ENCODE measurements around the gene SMARCC2. TPM values are rescaled to one million over a fixed set of nuclear protein-coding genes. Genes with fewer than 3 reads are reported as not detected.

The SMARCC2 gene
- total RNA-seq, 4 donors from 2014 or later, result 104 to 139 (median 117) TPM

DNA sequence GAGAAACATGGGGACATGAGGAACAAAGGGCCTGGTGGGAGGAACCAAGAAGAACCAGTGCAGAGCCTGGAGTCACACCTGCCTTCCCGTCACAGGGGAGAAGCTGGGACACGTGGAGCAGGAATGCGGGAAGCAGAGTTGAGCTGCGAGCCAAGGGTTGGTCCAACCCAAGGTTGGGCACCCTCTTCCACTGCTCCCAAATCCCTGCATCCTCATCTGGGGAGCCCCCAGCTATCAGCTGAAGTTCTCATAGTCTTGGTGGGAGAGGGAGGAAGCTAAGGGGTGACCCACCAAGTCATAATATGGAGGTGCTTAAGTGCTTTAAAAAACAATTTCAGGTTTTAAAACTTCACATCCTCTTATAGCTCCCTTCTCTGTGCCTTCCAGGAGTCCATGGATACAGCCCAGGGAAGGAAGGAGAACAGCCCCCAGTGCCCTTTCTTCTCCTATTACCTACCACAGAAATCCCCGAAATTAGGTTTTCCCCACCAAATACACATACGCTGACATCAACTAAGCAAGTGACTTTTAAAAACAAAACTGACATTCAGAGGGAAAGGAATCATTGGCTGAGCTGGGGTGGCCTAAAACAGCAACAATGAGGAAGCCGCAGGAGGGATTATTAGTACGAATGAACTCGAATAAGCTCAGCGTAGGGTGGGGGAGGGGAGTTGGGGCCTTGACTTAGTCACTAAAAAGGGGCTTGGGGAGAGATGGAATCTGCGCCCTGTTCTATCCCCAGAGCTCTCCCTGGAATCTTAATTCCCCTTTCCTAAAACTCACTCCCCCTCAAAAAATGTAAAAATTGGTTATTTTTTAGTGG is 26.6 kb downstream of the SMARCC2 start:
- 48 to 49% methylated on average over 11 of the region's 11 CpGs for WGBS, 2 donors
- Histone ChIP-seq H3K9me3 (no peaks in the 10 kb centered on the region), H3K4me3 (no peak overlapping the region), H3K27ac (peak overlapping the region in 2 of 4 donors; percentile 27 to 30), H3K4me1 (peaks cover 0 to 32% (median 28%) of the 10 kb centered on the region in 4 donors), H3K36me3 (peaks cover 0 to 83% (median 36%) of the 10 kb centered on the region in 3 donors), H3K27me3 (no peaks in the 10 kb centered on the region)
- no peak for DNase-seq (ENCODE audit: low spot score in 2 of 2)
- peak in 1 of 2 donors; percentile 43 for TF ChIP-seq EP300 (IDR thresholded peaks at IDR 0.05)
- TF ChIP-seq, protein P1, sequence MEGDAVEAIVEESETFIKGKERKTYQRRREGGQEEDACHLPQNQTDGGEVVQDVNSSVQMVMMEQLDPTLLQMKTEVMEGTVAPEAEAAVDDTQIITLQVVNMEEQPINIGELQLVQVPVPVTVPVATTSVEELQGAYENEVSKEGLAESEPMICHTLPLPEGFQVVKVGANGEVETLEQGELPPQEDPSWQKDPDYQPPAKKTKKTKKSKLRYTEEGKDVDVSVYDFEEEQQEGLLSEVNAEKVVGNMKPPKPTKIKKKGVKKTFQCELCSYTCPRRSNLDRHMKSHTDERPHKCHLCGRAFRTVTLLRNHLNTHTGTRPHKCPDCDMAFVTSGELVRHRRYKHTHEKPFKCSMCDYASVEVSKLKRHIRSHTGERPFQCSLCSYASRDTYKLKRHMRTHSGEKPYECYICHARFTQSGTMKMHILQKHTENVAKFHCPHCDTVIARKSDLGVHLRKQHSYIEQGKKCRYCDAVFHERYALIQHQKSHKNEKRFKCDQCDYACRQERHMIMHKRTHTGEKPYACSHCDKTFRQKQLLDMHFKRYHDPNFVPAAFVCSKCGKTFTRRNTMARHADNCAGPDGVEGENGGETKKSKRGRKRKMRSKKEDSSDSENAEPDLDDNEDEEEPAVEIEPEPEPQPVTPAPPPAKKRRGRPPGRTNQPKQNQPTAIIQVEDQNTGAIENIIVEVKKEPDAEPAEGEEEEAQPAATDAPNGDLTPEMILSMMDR (IDR thresholded peaks at IDR 0.05), result no peak

DNA sequence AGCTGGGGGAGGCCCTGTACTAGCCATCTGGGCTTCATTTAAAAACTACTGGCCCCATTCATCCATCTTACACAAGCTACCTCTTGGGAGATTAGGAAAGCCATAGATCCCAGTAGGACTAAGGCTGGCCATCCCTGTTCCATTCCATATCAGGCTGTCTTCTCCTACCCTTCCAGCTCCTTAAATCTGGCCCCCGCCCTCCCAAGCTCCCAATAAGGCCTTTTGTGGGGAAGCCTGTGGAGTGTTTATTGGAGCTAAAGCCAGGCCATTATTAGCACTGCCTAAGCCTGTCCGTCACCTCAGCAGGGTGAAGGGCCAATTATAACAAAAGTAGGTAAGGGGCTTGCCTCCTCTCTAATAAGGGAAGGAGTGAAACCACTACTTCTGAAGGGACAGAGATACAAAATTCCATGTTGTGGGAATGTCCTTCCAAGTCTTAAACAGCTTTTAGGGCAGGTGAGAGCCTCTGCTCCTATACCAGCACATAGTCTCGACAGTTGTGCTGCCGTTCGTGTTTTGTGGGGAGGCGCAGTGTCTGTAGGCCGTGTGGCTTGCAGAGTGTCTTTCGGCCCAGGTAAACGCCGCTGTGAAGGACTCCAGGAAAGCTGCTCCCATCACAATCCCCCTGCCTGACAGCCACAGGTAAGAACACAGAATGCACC is 27.5 kb downstream of the SMARCC2 start:
- Histone ChIP-seq H3K4me3 (peak overlapping the region in 1 of 4 donors; percentile 84), H3K27me3 (no peaks in the 10 kb centered on the region), H3K4me1 (peaks cover 0 to 39% (median 31%) of the 10 kb centered on the region in 4 donors), H3K9me3 (no peaks in the 10 kb centered on the region), H3K36me3 (peaks cover 0 to 75% (median 29%) of the 10 kb centered on the region in 3 donors), H3K27ac (peak overlapping the region in 3 of 4 donors; percentile 96 to 98 (median 97))
- TF ChIP-seq POLR2A (IDR thresholded peaks at IDR 0.05), result no peak
- TF ChIP-seq, protein P1 (IDR thresholded peaks at IDR 0.05), result no peak
- TF ChIP-seq EP300 (IDR thresholded peaks at IDR 0.05), result no peak
- DNase-seq (ENCODE audit: low spot score in 2 of 2), result no peak
- 70 to 72% methylated on average over 10 of the region's 10 CpGs for WGBS, 2 donors

GRCh38 chr12:56160894-56161689 is 28.2 kb downstream of the SMARCC2 start:
- H3K36me3 ChIP-seq, result peaks cover 0 to 67% (median 29%) of the 10 kb centered on the region in 3 donors
- H3K4me3 ChIP-seq, result peak overlapping the region; percentile 28 to 94 (median 76)
- DNase-seq (ENCODE audit: low spot score in 2 of 2), result no peak
- peaks cover 0 to 41% (median 31%) of the 10 kb centered on the region in 4 donors for H3K4me1 ChIP-seq
- TF ChIP-seq POLR2A (IDR thresholded peaks at IDR 0.05) (no peak), EP300 (IDR thresholded peaks at IDR 0.05) (no peak)
- TF ChIP-seq, protein P1 (IDR thresholded peaks at IDR 0.05), result no peak
- 51 to 64% methylated on average over 11 of the region's 11 CpGs for WGBS, 2 donors
- H3K27ac ChIP-seq, result peak overlapping the region; percentile 96 to 98 (median 98)
- H3K9me3 ChIP-seq, result no peaks in the 10 kb centered on the region
- no peaks in the 10 kb centered on the region for H3K27me3 ChIP-seq

DNA sequence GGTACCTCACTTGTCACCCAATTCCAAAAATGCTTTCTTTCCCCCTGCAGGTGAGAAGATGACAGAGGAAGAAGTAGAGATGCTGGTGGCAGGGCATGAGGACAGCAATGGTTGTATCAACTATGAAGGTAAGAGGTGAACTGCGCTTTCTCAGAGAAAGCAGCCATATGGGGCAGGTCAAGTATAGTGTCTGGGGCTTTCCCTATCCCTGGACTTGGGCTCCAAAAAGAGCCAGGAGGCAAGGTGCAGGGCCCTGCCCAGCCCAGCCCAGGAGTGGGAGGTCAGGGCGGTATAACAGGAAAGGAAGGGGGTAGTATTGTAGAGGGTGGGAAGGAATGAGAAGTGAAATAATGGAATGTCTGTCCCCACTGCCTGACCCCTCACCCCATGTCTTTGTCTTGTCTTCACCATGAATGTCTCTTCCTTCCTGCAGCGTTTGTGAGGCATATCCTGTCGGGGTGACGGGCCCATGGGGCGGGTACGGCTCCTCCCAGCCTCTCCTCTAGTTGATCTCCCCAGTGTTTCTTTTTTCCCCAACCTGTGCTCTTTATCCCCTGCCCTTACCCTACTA is 29.0 kb downstream of the SMARCC2 start:
- DNase-seq (ENCODE audit: low spot score in 2 of 2), result no peak
- H3K4me1 ChIP-seq, result peaks cover 0 to 41% (median 31%) of the 10 kb centered on the region in 4 donors
- WGBS, 2 donors, result 18 to 21% methylated on average over 7 of the region's 7 CpGs
- H3K27me3 ChIP-seq, result no peaks in the 10 kb centered on the region
- H3K4me3 ChIP-seq, result peak overlapping the region; percentile 69 to 94 (median 89)
- peak overlapping the region; percentile 96 to 98 (median 98) for H3K27ac ChIP-seq
- peaks cover 0 to 59% (median 25%) of the 10 kb centered on the region in 3 donors for H3K36me3 ChIP-seq
- peak in 1 of 2 donors; percentile 46 for TF ChIP-seq EP300 (IDR thresholded peaks at IDR 0.05)
- no peak for TF ChIP-seq POLR2A (IDR thresholded peaks at IDR 0.05)
- TF ChIP-seq, protein P1 (IDR thresholded peaks at IDR 0.05), result no peak
- H3K9me3 ChIP-seq, result no peaks in the 10 kb centered on the region

Data from tibial nerve (tissue), 4 donors.